Stimulated activated CD8-positive, alpha-beta memory T cell treated with anti-CD3 and anti-CD28 coated beads, Interleukin-12 subunit alpha, Interleukin-12 subunit beta, amount 100 ng/mL, for 24 hours (primary cell): Measurements from ENCODE around the gene PLXNA2.

ENCODE experiments used
- DNase-seq: peaks from one replicate; pipeline ENCODE4 v3.0.0-alpha.2; 2020; ENCODE audit errors: extremely low read depth

Gene PLXNA2

GRCh38 chr1:208225954-208226937 lies 17.9 kb downstream of the PLXNA2 start:
- DNase-seq = no peak

GRCh38 chr1:208224192-208224713 lies 19.9 kb downstream of the PLXNA2 start:
- DNase-seq = no peak

GRCh38 chr1:208223136-208223535 lies 21.0 kb downstream of the PLXNA2 start:
- DNase-seq = no peak

- no peak for DNase-seq
These were observed 21.6 kb downstream of the PLXNA2 start for GRCh38 chr1:208222376-208223126.

- DNase-seq = no peak
These were observed 22.9 kb downstream of the PLXNA2 start for GRCh38 chr1:208221291-208221622.

- DNase-seq = no peak
These were observed 24.4 kb downstream of the PLXNA2 start for GRCh38 chr1:208219659-208220282.

GRCh38 chr1:208219098-208219658 lies 25.0 kb downstream of the PLXNA2 start:
- DNase-seq = no peak

GRCh38 chr1:208218237-208219097 lies 25.7 kb downstream of the PLXNA2 start:
- DNase-seq = no peak

GRCh38 chr1:208217781-208218180 lies 26.4 kb downstream of the PLXNA2 start:
- DNase-seq = no peak

- no peak for DNase-seq
These were observed 27.4 kb downstream of the PLXNA2 start for GRCh38 chr1:208216806-208217205.

GRCh38 chr1:208216062-208216461 lies 28.1 kb downstream of the PLXNA2 start:
- no peak for DNase-seq

GRCh38 chr1:208215393-208215792 lies 28.8 kb downstream of the PLXNA2 start:
- DNase-seq = no peak

- DNase-seq = no peak
These were observed 30.4 kb downstream of the PLXNA2 start for GRCh38 chr1:208213786-208214185.

- no peak for DNase-seq
These were observed 31.3 kb downstream of the PLXNA2 start for GRCh38 chr1:208212893-208213292.

- DNase-seq = no peak
These were observed 32.0 kb downstream of the PLXNA2 start for GRCh38 chr1:208211921-208212843.

GRCh38 chr1:208209896-208210589 lies 34.1 kb downstream of the PLXNA2 start:
- DNase-seq = no peak

GRCh38 chr1:208209286-208209685 lies 34.9 kb downstream of the PLXNA2 start:
- DNase-seq = no peak

GRCh38 chr1:208208132-208208487 lies 36.1 kb downstream of the PLXNA2 start:
- no peak for DNase-seq
